GM19372 (cell line): ENCODE data around the gene OAF.
"Not testable (repeated sequence)": the region's sequence is repeated elsewhere in the genome, so short reads cannot be mapped to it uniquely, and the experiment has no call there.

ENCODE experiments used
- ATAC-seq: cut with Tn5 transposase; IDR thresholded peaks from one replicate; pipeline ENCODE4 v1.9.1; 2021; ENCODE audit warnings: mild to moderate bottlenecking, low read depth, moderate library complexity; ENCODE audit not compliant: unreplicated experiment

Gene OAF

GRCh38 chr11:120238968-120239620 is 28.3 kb downstream of the OAF start:
- ATAC-seq = no peak

DNA sequence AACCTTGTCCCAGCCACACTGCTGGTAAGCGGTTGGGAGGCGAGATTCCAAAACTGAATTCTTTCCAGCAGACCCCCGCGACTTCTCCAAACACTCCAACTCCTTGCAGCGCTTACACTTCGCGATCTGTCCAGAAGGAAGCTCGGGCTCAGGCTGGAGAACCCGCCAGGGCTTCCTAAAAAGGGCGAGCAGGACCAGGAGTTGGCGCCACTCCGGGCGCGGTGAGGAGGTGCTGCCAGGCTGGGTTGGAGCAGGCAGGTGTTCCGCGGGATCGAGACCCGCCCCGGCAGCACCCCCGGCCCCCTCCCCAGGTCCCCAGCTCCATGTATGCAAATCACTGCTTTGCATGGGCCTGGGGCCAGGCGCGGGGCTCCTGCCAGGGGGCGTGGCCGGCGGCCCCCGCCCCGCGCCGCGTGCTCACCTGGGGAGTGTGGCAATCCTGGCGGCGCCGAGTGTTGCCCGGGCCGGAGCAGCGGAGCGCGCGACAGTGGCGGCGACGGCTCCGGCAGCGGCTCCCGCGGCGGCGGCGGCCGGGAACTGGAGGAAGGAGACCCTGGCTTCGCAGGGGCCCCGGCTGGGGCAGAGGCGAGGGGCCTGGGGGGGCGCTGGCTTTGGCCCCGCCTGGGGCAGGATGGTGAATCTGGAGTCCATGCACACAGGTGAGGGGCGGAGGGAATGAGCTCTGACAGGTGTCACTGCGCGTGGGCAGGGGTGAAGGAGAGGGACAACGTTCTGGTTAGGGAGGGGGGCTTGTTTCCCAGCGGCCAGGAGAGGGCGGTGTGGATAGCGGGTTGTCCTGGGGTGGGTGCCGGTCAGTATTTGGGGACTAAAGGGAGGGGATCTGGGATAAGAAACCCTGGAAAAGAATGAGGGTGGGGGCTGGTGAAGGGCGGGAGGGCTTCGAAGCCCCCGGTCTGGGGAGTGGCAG is 29.1 kb downstream of the OAF start, which contains the start of gene POU2F3:
TSS of gene POU2F3 (plus strand) at position 428 of the 928 bp plus-strand sequence. CDS start at position 632, 204 bp downstream.
- no peak for ATAC-seq

DNA sequence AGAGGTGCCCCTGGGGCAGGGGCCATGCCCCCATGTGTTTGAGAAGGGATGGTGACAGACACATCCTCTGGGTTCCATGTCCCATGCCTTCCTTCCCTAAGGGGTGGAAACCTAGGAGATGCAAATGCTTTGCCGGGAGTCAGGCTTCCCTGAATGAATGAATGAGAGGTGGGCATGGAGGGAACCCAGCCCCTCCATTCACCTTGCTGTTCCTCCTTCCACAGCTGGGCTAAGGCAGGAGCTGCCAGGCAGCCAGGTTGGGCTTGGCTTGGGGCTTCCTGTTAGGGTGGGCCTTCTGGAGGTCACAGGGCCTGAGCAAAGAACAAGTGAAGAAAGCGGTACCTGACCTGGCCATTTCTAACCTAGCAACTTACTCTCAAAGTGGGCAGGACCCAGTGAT is 30.0 kb downstream of the OAF start:
- no peak for ATAC-seq

- no peak for ATAC-seq
Measured at GRCh38 chr11:120241277-120241676, 30.4 kb downstream of the OAF start.

DNA sequence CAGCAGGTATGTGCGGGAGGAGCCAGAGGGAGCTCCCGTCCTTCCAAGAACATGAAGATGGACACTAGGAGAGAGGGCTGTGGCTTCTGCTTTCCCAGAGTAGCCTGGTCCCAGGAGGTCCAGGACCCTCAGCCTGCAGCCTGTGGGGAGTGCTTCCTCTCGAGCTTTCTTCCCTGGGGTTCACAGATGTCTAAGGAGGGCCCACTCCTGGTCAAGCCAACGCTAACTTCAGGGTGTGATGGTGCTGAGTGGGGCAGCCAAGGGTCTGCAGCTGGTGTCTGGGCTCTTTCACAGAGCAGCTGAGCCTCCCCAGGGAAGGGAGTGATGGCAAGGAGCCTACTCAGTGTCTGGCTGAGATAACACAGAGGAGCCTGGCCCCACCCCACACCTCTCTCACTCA is 32.4 kb downstream of the OAF start:
- ATAC-seq = no peak

DNA sequence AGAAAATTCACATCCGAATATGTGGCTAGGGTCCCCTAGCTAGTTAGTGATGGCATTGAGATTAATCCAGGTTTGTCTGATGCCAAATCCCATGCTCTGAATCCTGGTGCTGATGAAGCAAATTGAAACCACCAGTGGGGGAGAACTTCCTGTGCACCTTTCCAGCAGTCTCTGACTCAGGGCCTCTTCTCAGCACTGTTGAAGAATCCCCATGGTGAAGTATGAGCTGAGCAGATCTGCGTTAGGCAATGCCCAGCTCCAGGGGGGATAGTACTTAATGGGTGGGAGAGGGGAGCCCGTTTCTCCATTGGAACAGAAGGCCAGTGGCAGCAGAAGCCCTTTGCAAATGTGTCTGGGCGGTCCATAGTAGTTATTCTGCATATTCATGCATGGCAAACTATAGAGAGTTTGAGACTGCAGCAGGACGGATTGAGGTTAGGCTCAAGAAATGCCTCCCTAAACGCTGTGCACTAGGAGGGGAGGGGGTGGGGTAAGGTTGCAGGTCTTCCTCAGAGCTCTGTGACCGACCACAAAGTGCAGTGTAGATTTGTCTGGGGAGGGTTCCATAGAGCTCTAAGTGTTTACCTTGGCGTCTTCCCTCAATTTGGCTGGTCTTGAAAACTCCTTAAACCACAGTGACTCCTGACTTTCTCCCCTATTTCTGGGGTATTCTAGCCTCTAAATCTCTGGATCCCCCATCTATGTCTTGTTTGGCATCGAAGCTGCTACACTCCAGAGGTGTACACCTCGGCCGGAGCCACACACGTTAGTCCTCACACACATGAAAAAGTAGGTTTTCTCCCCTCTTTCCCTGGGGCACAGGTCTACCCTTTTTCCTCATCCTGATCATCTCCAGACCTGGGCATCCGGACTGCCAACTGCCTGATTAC is 33.9 kb downstream of the OAF start:
- ATAC-seq = no peak

DNA sequence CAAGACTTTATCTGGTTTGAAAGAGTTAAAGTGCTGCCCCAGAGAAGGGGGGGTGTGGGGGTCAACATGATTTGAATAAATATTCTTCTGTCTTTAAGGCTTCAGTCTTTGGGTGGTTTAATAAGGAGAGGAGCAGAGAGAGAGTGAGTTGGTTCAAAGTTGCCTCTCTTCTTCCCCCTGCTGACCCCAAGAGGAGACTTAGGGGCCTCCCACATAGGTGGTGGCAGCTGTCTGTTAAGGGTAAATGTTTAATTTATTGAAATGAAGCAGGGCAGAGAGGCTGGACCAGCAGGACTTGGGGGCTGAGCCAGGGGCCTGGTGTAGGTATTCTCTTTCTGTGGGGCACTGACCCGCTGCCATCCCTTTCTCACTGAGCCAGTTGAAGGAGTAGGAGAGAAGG is 34.6 kb downstream of the OAF start:
- ATAC-seq = no peak

DNA sequence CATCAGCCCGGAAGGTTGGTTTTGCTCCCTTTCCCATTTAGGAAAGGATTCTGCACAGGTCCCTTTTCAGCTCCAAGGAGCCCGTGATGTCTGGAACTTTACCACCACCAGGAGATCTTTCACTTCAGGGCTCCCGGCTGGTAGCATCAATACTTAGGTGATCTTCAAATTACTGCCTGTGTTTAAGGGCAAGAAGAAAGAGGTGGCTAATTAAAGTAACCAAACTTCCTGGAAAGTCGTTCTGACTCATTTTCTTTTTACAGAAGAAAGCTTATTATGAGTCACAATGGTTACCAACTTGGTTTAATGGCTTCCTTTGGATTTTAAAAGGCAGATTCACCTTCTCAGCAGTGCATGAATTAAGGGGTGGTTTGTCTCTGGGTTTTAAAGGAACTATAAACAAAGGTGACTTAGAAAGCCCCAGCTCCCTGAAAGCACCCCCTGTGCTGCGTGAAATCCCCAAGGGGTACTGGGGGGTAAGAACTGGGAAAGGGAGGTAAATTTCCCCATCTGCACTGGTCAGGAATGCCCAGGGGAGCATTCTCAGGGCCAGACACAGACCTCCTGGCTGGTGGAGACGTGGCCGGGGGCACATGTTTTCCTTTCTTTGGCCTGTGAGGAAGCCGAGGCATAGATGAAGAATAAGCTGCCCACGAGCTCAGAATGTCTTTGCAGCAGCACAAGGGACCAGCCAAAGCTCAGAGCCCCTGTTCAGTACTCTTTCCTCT is 37.9 kb downstream of the OAF start:
- ATAC-seq = peak; percentile 58

GRCh38 chr11:120249279-120250262 is 38.7 kb downstream of the OAF start:
- no peak for ATAC-seq

DNA sequence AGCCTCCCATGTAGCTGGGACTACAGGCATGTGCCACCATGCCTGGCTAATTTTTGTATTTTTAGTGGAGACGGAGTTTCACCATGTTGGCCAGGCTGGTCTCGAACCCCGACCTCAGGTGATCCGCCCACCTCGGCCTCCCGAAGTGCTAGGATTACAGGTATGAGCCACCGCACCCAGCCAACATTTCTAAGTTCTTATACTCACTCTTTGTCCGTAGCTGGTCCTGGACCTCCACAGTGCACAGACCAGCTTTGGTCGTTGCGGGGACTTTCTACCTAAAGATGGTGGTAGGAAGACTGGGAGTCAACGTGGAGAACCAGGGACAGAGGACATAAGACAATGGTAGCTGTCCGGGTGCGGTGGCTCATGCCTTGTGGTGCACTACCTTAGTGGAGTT is 42.5 kb downstream of the OAF start:
- ATAC-seq = not testable (repeated sequence)

- ATAC-seq = no peak
Measured at GRCh38 chr11:120254788-120255518, 44.1 kb downstream of the OAF start.

DNA sequence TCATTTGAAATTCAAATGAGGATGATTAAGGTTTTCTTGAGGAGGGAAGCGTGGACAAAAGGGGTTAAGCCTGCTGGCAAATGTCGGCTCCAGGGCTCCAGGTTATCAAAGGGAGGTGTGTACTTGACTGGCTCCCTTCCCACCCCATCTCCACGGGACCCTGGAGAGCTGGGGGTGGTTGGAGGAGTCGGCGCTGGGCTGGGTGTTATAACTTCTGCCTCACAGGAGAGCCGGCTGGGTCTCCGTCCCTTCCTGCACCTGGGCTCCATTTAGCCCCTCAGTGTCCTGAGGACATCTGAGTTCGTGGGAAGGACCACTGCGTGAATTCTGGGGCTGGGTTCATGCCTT is 44.7 kb downstream of the OAF start:
- no peak for ATAC-seq

DNA sequence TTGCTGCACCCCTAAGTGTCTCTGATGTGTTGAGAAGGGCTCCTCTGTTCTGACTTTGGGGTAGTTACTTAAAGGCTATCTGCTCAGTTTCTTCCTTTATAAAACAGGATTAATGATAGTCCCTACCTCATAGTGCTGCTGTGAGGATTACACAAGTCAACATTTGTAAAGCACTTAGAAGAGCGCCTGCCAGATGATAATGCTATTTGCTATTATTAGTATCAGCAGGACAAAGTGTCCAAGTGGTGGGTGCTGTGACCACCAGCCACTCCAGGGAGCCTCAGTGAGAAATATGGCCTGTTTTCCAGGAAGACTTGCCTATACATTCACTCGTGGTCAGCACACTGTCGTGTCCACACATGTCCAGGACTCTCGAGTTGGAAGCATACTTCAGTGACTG is 45.3 kb downstream of the OAF start:
- ATAC-seq = no peak

DNA sequence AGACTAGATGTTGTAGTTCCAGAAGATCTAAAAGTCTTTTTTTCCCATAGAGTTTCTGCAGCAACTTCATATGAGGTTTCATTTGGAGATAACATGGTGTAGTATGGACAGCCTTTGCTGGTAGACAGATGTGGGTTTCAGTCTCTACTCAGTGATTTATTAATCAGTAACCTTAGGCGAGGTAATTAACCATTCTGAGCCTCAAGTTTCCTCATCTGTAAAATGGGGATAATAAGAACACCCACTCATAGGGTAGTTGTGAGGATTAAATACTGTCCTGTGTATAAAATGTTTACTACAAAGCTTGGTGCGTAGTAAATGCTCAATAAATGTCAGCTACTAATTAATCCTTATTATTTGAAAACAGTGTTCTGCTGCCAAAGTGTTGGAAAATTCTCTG is 45.9 kb downstream of the OAF start:
- ATAC-seq = no peak

GRCh38 chr11:120257346-120257745 is 46.5 kb downstream of the OAF start:
- ATAC-seq = no peak

GRCh38 chr11:120258661-120259060 is 47.8 kb downstream of the OAF start:
- no peak for ATAC-seq

GRCh38 chr11:120259241-120259640 is 48.4 kb downstream of the OAF start:
- no peak for ATAC-seq

- no peak for ATAC-seq
Measured at GRCh38 chr11:120259988-120260565, 49.2 kb downstream of the OAF start.
